HG02981 (cell line): ENCODE measurements around the gene EAPP.
A peak's percentile ranks its signal among the peaks of the same experiment; 100 is the strongest.
"Not testable (repeated sequence)": the region's sequence is repeated elsewhere in the genome, so short reads cannot be mapped to it uniquely, and the experiment has no call there.

Source experiments
- ATAC-seq: cut with Tn5 transposase; IDR thresholded peaks from one replicate; pipeline ENCODE4 v1.9.1; 2021; ENCODE audit warnings: mild to moderate bottlenecking, moderate library complexity; ENCODE audit not compliant: unreplicated experiment

EAPP gene, protein sequence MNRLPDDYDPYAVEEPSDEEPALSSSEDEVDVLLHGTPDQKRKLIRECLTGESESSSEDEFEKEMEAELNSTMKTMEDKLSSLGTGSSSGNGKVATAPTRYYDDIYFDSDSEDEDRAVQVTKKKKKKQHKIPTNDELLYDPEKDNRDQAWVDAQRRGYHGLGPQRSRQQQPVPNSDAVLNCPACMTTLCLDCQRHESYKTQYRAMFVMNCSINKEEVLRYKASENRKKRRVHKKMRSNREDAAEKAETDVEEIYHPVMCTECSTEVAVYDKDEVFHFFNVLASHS

DNA sequence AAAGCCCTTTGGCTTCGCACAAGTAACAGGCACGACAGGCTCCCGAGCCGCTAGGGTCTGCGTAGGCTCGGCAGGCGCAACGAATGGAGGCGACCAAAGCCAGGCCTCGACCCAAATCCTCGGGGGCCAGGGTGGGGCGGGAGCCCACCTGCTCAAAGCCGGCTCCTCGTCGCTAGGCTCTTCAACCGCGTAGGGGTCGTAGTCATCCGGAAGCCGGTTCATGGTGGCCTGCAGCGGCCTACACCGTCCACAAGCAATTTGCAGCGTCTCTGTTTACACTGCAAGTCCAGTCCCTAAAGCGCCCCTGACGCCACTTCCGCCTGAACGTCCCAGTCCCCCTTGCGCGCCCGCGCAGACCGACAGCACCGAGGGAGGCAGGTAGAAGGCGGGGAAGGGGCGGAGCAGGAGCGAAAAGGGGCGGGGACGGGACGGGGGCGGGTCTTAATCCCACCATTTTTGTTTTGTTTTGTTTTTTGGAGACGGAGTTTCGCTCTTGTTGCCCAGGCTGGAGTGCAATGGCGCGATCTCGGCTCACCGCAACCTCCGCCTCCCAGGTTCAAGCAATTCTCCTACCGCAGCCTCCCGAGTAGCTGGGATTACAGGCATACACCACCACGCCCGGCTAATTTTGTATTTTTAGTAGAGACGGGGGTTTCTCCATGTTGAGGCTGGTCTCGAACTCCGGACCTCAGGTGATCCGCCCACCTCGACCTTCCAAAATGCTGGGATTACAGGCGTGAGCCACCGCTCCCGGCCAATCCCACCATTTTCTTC, at the start of gene EAPP:
EAPP (minus strand) TSS at position 295 of the 774 bp plus-strand sequence; CDS start at position 222, 73 bp downstream.
- ATAC-seq = peak; percentile 99

DNA sequence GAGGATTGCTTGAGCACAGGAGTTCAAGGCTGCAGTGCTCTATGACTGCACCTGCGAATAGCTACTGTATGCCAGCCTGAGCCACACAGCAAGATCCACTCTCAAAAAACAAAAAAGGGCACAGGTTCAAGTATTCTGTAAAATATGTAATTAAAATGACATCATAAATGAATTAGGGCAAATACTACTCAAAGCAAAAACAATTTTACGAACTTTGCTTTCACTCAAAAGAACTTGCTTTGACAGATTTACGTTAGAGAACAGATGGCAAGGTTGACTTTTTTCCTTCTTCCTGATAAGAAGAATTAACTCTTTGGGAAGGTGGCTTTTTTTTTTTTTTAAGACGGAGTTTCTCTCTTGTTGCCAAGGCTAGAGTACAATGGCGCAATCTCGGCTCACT, 44.0 kb upstream of the EAPP start:
- no peak for ATAC-seq

DNA sequence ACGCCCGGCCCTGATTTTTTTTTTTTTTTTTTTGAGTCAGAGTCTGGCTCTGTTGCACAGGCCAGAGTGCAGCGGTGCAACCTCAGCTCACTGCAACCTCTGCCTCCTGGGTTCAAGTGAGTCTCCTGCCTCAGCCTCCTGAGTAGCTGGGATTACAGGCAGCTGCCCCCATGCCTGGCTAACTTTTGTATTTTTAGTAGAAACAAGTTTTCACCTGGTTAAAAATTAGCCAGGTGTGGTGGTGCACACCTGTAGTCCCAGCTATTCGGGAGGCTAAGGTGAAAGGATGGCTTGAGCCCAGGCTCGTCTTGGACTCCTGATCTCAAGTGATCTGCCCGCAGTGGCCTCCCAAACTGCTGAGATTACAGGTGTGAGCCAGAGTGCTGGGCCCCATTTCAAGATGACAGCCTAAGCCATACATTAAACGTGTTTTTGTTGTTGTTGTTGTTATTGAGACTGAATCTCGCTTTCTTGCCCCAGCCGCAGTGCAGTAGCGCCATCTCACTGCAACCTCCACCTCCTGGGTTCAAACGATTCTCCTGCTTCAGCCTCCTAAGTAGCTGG, 42.7 kb upstream of the EAPP start:
- no peak for ATAC-seq

DNA sequence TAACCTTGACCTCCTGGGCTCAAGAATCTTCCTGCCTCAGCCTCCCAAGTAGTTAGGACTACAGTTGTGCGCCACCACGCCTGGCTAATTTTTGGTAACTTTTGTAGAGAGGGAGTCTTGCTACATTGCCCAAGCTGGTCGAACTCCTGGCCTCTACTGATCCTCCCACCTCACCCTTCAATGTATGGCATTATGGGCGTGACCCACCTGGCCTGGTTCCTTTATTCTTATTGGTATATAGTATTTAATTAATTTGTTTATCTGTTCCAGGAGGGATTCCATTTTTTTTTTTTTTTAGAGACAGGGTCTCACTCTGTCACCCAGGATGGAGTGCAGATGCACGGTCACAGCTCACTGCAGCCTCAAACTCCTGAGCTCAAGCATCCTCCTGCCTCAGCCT, 40.9 kb upstream of the EAPP start:
- no peak for ATAC-seq

DNA sequence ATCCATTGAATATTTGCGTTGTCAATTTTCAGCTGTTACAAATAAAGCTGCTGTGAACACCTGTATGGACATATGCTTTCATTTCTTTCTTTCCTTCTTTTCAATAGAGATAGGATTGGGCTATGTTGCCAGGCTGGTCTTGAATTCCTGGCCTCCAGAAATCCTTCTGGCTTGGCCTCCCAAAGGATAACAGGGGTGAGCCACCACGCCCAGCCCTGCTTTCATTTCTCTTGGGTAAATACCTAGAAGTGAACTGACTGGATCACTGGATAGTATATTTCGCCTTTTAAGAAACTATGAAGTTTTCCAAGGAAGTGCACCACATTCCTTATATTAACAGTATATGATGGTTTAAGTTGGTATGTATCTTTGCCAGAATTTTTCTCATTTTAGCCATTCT, 32.3 kb upstream of the EAPP start:
- no peak for ATAC-seq

DNA sequence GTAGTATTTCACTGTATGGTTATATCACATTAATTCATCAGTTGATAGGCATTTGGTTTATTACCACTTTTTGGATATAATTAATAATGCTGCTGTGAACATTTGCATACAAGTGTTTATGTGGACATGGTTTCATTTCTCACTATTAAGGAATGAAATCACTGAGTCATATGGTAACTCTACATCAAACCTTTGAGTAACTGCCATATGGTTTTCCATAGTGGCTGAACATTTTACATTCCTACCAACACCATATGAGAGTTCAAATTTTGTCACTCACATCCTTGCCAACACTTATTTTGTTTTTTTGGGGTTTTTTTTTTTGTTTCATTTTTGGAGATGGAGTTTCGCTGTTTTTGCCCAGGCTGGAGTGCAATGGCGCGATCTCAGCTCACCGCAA, 30.2 kb upstream of the EAPP start:
- no peak for ATAC-seq

DNA sequence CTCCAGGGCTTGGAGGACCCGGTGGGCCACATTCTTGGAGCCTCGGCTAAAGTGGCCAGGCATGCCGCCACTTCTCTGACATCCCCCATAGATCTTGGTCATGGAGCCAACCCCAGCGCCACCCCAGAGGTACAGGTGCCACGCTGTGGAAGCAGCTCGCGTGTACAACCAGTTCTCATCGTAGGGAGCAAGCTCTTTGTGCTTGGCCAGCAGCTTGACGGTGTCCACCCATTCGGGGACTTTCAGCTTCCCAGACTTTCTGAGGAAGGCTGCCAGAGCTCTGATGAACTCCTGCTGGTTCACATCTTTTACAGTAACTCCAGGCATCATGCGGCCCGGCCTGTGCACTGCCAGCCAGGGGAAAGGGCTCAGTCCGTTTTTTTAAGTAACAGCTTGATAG, 29.3 kb upstream of the EAPP start:
- no peak for ATAC-seq

DNA sequence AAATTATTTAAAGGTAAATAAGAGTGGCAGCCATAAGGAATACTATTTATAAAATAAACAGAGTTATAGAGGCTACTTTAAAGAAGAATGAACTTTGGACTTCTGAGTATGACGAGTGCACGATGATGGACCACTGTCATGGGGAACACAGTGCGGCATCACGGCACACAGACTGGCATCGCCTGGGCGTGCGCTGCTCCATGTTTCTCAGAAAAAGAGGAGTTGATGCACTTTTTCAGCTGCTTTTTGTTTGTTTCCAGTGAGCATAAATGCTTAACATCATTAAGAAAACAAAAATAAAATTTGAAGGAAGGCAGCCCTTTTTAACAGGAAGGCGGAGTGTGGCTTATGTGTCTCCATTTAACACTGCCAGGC, 23.3 kb upstream of the EAPP start:
- no peak for ATAC-seq

DNA sequence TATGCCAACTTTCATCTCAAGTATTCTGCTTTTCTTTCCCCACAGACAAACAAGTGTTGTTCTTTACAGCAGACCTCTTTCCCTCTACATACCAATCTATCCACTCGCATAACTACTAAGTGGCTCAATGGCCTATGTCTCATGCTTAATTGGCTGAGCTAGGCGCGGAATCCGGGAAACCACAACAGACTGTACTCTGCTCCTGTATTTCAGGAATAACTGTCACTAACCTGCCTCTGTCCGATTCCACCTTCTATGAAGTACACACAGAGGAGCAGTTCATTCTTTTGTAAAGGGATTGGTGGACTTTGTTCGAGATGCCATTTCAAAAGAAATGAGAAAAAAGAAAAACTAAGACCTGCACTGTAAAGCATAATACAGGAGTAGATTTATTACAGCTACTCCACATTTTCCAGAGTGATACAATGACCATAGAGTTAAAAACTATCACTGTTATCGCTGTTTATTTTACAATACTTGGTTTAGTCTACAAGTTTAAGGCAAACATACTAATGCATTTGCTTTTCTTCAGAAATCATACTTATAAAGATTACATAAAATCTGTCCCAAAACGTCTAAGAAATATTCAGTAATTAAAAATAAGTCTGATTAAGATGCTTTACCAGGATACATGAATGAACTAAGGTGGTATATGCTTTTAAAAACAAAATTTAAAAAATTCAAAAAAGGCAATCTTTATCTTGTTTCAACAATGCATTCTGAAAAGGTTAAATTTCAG, 22.7 kb upstream of the EAPP start:
- not testable (repeated sequence) for ATAC-seq

DNA sequence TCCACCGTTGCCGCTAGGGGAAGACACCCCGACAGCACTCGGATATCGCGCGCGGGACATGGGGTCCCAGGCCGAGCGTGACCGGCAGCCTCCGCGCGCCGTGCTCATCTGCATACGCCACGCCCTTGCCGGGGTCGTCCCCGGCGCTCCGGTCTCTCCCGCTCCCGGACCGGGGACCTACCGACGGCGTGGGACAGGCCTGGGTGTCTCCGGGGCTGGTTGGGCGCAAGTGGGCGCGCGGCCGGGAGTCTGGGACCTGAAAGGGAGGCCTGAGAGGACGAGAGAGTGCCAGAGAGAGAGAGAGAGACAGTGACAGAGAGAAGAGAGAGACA, 17.0 kb upstream of the EAPP start:
- peak; percentile 43 for ATAC-seq

DNA sequence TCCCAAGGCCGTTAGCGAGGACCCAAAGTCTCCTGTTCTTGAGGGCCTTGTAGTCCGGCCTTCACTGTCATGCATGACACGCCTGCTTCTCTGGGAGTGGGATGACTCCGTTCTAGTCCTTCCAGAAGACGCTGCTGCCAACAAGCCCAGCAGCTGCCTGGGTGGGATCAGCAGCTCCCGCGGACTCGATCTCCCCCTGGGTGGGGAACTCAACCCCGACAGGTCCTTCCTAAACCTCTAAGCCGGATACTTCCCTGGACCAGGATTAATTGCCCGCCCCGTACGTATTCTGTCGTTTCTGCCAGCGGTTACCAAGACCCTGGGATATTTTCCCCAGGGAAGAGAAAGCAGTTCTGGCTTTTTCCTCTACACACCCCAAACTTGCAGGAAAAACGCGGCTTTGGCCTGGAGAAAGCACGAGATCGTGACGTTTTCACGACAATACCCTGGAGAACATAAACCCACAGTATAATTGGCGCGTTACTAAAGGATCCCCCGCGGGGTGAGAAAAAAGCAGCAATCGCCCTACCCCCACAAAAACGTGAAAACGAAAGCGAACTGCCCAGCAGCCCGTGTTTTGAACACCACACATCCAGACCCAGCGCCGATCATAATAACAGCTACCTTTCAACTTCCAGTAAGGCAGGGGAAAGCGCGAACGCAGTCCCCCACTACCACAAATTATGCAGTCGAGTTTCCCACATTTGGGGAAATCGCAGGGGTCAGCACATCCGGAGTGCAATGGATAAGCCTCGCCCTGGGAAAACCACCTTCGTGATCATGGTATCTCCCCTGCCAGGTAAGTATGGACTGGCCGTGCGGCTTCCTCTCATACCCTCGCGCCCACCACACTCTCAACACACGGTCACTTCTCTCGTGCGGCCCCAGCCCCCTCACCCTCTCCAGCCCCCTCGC, 16.3 kb upstream of the EAPP start:
- ATAC-seq = peak; percentile 64

DNA sequence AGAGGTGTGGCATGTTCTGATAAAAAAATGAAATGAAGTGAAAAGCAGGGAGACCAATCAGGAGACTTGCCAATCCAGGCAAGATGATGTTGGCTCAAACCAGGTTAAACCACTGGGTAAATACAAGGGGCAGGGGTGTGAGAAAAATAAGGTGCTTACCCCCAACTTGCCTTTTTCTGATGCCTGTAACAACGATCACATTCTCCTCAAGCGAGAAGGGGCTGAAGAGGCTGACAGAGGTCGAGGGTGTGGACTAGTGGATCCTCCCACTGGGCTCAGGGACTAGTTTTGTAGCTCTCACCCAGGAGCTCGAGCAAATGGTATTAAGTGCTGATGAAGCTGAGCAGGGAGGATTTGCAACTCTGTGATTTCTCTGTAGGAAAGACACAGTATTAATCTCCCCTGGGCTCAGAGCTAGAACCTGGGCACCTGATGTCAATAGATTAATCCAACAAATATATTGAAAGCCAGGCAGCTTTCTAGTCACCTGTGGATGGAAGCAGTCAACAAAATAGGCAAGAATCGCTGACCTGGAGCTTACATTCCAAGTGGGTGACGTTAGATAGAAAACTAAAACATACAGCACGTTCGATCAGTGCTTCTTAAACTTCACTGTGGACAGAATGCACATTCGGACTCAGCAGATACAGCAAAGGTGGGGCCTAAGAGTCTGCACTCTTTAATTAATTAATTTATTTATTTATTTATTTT, 15.2 kb upstream of the EAPP start:
- ATAC-seq = no peak

DNA sequence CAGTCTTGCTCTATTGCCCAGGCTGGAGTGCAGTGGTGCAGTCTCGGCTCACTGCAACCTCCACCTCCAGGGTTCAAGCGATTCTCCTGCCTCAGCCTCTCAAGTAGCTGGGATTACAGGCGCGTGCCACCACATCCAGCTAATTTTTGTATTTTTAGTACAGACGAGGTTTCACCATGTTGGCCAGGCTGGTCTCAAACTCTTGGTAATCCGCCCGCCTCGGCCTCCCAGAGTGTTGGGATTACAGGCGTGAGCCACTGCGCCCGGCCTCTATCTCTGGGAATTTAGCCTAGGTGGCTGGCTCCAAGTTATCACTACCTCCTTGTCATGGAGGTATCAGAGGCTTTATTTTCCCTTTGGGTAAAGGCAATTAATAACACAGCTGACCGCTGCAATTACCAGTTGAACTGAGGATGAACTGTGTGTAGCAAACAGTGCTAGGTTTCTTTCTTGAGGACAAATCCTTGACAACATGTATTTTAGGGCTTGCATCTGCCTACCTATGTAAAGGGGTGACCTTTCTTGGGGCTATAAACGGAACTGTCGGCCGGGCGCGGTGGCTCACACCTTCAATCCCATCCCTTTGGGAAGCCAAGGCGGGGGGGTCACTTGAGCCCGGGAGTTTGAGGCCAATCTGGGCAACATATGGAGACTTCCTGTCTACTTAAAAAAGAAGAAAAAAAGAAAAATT, 9.9 kb upstream of the EAPP start:
- ATAC-seq = not testable (repeated sequence)

DNA sequence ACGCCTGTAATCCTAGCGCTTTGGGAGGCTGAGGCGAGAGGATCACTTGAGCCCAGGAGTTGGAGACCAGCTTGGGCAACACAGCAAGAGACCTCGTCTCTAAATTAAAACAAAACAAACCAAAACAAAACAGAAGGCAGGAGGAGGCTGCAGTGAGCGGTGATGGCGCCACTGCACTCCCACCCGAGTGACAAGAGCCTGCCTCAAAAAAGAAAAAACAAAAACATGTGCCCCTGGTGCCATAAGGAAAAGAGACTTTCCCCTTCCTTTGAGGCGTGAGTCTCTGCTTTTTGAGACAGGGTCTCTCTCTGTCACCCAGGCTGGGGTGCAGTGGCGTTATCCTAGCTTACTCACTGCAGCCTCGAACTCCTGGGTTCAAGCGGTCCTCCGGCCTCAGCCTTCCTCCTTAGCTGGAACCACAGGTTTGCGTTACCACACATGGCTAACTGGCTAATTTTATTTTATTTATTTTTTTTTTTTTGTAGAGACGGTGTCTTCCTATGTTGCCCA, 9.0 kb upstream of the EAPP start:
- no peak for ATAC-seq

DNA sequence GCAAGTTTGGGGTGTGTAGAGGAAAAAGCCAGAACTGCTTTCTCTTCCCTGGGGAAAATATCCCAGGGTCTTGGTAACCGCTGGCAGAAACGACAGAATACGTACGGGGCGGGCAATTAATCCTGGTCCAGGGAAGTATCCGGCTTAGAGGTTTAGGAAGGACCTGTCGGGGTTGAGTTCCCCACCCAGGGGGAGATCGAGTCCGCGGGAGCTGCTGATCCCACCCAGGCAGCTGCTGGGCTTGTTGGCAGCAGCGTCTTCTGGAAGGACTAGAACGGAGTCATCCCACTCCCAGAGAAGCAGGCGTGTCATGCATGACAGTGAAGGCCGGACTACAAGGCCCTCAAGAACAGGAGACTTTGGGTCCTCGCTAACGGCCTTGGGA, 7.6 kb upstream of the EAPP start:
- ATAC-seq = peak; percentile 33

DNA sequence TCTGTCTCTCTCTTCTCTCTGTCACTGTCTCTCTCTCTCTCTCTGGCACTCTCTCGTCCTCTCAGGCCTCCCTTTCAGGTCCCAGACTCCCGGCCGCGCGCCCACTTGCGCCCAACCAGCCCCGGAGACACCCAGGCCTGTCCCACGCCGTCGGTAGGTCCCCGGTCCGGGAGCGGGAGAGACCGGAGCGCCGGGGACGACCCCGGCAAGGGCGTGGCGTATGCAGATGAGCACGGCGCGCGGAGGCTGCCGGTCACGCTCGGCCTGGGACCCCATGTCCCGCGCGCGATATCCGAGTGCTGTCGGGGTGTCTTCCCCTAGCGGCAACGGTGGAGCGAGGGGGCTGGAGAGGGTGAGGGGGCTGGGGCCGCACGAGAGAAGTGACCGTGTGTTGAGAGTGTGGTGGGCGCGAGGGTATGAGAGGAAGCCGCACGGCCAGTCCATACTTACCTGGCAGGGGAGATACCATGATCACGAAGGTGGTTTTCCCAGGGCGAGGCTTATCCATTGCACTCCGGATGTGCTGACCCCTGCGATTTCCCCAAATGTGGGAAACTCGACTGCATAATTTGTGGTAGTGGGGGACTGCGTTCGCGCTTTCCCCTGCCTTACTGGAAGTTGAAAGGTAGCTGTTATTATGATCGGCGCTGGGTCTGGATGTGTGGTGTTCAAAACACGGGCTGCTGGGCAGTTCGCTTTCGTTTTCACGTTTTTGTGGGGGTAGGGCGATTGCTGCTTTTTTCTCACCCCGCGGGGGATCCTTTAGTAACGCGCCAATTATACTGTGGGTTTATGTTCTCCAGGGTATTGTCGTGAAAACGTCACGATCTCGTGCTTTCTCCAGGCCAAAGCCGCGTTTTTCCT, 7.0 kb upstream of the EAPP start:
- ATAC-seq = peak; percentile 70

DNA sequence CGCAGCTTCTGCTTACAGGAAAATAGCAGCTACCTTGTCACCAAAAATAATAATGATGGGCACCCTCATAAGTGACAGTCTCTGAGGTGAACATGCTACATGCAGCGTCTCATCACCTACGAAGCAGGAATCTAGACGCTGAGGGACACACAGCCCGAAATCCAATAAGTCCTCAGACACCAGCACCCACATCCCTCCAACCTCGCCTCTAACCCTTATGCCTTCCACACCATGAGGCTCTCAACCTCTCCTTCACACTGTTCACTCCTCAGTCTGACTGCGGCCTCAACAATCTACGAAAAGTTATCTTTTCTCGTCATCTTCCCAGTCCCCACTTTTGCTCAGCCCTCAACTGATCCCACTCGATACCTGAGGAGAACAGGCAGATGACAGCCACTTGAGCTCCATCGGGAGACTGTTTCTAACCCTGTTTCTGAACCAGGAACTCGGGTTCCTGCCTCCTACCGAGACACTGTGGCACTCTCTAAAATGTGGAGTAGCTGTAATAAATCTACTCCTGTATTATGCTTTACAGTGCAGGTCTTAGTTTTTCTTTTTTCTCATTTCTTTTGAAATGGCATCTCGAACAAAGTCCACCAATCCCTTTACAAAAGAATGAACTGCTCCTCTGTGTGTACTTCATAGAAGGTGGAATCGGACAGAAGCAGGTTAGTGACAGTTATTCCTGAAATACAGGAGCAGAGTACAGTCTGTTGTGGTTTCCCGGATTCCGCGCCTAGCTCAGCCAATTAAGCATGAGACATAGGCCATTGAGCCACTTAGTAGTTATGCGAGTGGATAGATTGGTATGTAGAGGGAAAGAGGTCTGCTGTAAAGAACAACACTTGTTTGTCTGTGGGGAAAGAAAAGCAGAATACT, 919 bp upstream of the EAPP start:
- not testable (repeated sequence) for ATAC-seq
